Activated naive CD8-positive, alpha-beta T cell treated with anti-CD3 and anti-CD28 coated beads for 36 hours (primary cell): ENCODE data around the gene ENO2. TPM values are rescaled to one million over a fixed set of nuclear protein-coding genes. Genes with fewer than 3 reads are reported as not detected.
"Not testable (repeated sequence)": the region's sequence is repeated elsewhere in the genome, so short reads cannot be mapped to it uniquely, and the experiment has no call there.

Source experiments
- DNase-seq: peaks from one replicate; pipeline ENCODE4 v3.0.0; 2021
- H3K27ac Mint-ChIP-seq: one replicate; pipeline ENCODE4 v1.8.0; 2022; ENCODE audit warnings: mild to moderate bottlenecking, moderate library complexity, mixed read lengths
- H3K27me3 Mint-ChIP-seq: one replicate; pipeline ENCODE4 v1.8.0; 2022; ENCODE audit warnings: mild to moderate bottlenecking, mixed read lengths
- H3K36me3 Mint-ChIP-seq: one replicate; pipeline ENCODE4 v1.8.0; 2021; ENCODE audit warnings: mild to moderate bottlenecking, mixed read lengths
- H3K4me1 Mint-ChIP-seq: one replicate; pipeline ENCODE4 v1.8.0; 2021; ENCODE audit warnings: mixed read lengths
- H3K4me3 Mint-ChIP-seq: one replicate; pipeline ENCODE4 v1.8.0; 2022; ENCODE audit warnings: mild to moderate bottlenecking, moderate library complexity, mixed read lengths
- H3K9me3 Mint-ChIP-seq: one replicate; pipeline ENCODE4 v1.8.0; 2022; ENCODE audit warnings: mixed read lengths
- total RNA-seq, 2 experiments: library from RNA; stranded (reverse); gene quantifications; one replicate each; pipeline ENCODE4 v1.2.3, GENCODE V29; 2021

Gene ENO2
- total RNA-seq, 2 experiments from 2014 or later: 140 to 141 TPM

- Mint-ChIP-seq H3K27me3 (no peaks in the 10 kb centered on the region), H3K27ac (no peak overlapping the region), H3K36me3 (peaks cover 1% of the 10 kb centered on the region), H3K4me3 (no peak overlapping the region), H3K4me1 (peaks cover 19% of the 10 kb centered on the region), H3K9me3 (no peaks in the 10 kb centered on the region)
- DNase-seq: no peak
Measured at GRCh38 chr12:6894321-6894720, 20.1 kb upstream of the ENO2 start.

DNA sequence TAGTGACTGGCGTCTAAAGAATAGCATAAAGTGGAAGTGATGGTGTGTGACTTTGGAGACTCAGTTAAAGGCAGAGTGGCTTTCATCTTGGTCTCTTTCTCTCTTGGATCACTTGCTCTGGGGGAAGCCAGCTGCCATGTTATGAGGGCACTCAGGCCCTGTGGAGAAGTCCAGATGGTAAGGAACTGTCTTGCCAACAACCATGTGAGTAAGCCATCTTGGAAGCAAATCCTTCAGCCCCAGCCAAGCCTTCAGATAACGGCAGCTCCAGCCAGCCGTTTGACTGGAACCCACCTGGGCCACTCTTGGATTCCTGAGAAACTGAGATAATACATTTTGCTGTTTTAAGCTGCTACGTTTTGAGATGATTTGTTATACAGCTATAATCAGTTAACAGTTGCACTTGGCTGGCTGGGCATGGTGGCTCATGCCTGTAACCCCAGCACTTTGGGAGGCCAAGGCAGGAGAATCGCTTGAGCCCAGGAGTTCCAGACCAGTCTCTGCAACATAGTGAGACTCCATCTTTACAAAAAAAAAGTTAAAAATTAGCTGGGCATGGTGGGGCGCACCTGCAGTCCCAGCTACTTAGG, 17.4 kb upstream of the ENO2 start:
- no peak for DNase-seq
- Mint-ChIP-seq H3K27me3 (no peaks in the 10 kb centered on the region), H3K36me3 (peaks cover 1% of the 10 kb centered on the region), H3K4me3 (no peak overlapping the region), H3K27ac (no peak overlapping the region), H3K9me3 (no peaks in the 10 kb centered on the region), H3K4me1 (peaks cover 18% of the 10 kb centered on the region)

DNA sequence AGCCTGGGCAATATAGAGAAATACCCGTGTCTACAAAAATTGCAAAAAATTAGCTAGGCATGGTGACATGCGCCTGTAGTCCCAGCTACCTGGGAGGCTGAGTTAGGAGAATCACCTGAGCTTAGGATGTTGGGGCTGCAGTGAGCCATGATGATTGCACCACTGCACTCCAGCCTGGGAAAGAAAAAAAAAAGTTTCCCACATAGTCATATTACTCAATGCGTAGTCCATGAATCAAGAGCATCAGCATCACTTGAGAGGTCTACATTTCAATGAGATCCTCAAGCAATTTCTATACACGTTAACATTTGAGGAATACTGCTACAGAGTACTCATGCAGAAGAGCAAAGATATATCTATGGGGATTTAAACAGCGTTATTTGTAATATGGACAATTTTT, 15.0 kb upstream of the ENO2 start:
- Mint-ChIP-seq H3K27me3 (no peaks in the 10 kb centered on the region), H3K36me3 (no peaks in the 10 kb centered on the region), H3K9me3 (no peaks in the 10 kb centered on the region), H3K27ac (no peak overlapping the region), H3K4me3 (no peak overlapping the region), H3K4me1 (peaks cover 12% of the 10 kb centered on the region)
- no peak for DNase-seq

DNA sequence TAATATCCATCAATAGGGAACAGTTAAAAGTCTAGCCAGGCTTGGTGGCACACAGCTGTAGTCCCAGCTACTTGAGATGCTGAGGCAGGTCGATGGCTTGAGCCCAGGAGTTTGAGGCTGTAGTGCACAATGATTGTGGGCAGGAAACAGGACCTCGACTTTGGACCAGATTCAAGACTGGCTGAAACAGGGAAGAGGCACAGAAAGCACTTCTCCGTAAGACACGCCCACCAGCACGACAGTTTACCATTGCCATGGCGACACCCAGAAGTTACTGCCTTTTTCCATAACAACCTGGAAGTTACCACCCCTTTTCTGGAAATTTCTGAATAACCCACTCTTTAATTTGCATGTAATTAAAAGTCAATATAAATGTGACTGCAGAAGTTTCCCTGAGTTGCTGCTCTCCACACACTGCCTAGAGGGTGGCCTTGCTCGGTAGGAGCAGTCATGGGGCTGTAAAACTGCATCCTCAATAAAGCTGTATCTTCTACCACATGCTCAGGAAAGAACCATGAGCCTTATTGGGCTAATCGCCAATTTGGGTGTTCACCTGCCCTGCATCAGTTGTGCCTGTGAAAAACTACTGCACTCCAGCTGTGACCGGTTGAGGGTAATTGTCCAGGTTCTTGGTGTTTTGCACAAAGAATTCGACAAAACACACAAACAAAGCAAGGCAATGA, 14.4 kb upstream of the ENO2 start:
- Mint-ChIP-seq H3K27ac (no peak overlapping the region), H3K4me3 (no peak overlapping the region), H3K36me3 (no peaks in the 10 kb centered on the region), H3K9me3 (no peaks in the 10 kb centered on the region), H3K27me3 (no peaks in the 10 kb centered on the region), H3K4me1 (peaks cover 12% of the 10 kb centered on the region)
- DNase-seq: peak; percentile 30

DNA sequence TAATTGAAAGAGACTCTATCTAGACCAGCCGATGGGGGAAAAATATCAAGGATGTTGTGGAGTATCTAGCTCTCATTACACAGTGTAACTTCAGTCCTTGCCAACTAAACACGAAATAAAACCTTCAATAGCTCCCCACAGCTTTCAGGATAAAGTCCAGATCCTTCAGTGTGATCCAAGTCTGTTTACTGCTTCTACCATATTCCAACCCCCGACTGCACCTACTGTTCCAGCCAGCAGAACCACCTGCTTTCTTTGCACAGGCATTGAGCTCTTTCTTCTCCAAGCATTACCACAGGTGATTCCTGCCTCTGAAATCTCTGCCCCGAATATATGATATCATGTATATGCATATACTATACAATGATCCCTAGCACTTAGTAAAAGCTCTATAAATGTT, 11.9 kb upstream of the ENO2 start:
- H3K36me3 Mint-ChIP-seq: no peaks in the 10 kb centered on the region
- H3K9me3 Mint-ChIP-seq: no peaks in the 10 kb centered on the region
- H3K27me3 Mint-ChIP-seq: no peaks in the 10 kb centered on the region
- DNase-seq: no peak
- H3K4me3 Mint-ChIP-seq: no peak overlapping the region
- H3K4me1 Mint-ChIP-seq: peaks cover 12% of the 10 kb centered on the region
- no peak overlapping the region for H3K27ac Mint-ChIP-seq

DNA sequence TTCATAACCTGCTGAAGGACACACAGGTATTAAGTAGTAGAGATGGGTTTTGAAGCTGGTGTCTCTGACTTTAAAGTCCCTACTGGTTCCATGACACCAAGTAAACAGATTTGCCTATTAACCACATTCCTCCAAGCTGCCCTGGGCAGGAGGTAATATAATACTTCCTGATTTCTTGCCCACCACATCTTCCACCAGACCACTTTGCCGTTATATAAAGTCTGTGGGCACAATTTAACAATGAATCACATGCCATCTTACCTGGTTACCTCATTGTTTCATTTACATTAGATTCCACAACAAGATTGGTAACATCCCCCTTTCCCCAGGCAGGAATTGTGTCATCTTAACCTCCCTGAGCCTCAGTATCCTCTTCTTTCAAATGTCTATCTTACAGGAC, 10.7 kb upstream of the ENO2 start:
- no peaks in the 10 kb centered on the region for H3K36me3 Mint-ChIP-seq
- H3K4me1 Mint-ChIP-seq: peaks cover 12% of the 10 kb centered on the region
- no peak overlapping the region for H3K27ac Mint-ChIP-seq
- no peak overlapping the region for H3K4me3 Mint-ChIP-seq
- no peak for DNase-seq
- no peaks in the 10 kb centered on the region for H3K9me3 Mint-ChIP-seq
- H3K27me3 Mint-ChIP-seq: no peaks in the 10 kb centered on the region

- peak; percentile 97 for DNase-seq
- no peak within 1 kb of the TSS for H3K27ac Mint-ChIP-seq
- H3K4me1 Mint-ChIP-seq: peaks cover 10% of the 10 kb centered on the region
- no peaks in the 10 kb centered on the region for H3K27me3 Mint-ChIP-seq
- no peaks in the 10 kb centered on the region for H3K36me3 Mint-ChIP-seq
- H3K4me3 Mint-ChIP-seq: no peak within 1 kb of the TSS
- no peaks in the 10 kb centered on the region for H3K9me3 Mint-ChIP-seq
Measured at GRCh38 chr12:6904280-6905276, 9.8 kb upstream of the ENO2 start, which contains the start of gene LRRC23. LRRC23 (plus strand) TSS chr12:6904822; CDS start chr12:6905634, 812 bp downstream.

GRCh38 chr12:6905414-6906040, 8.9 kb upstream of the ENO2 start:
- Mint-ChIP-seq H3K9me3 (no peaks in the 10 kb centered on the region), H3K27me3 (no peaks in the 10 kb centered on the region), H3K36me3 (no peaks in the 10 kb centered on the region), H3K27ac (no peak overlapping the region), H3K4me3 (no peak overlapping the region), H3K4me1 (peaks cover 2% of the 10 kb centered on the region)
- DNase-seq: no peak

DNA sequence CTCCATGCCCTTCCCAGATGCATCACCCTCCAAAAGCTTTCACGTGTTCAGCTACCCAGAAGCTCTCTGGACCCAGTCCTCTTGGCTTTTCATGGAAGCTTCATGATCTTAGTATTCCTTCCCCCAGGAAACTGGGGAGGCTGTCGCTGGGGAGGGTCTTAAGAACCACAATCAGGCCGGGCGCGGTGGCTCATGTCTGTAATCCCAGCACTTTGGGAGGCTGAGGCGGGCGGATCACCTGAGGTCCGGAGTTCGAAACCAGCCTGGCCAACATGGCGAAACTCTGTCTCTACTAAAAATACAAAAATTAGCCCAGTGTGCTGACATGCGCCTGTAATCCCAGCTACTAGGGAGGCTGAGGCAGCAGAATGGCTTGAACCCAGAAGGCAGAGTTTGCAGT, 6.2 kb upstream of the ENO2 start:
- H3K27me3 Mint-ChIP-seq, H3K4me1 Mint-ChIP-seq, DNase-seq, H3K36me3 Mint-ChIP-seq, H3K4me3 Mint-ChIP-seq, H3K27ac Mint-ChIP-seq, H3K9me3 Mint-ChIP-seq: not testable (repeated sequence)

GRCh38 chr12:6909421-6910145, 4.8 kb upstream of the ENO2 start:
- Mint-ChIP-seq H3K9me3 (no peaks in the 10 kb centered on the region), H3K27me3 (no peaks in the 10 kb centered on the region), H3K36me3 (no peaks in the 10 kb centered on the region), H3K27ac (no peak overlapping the region), H3K4me1 (peaks cover 12% of the 10 kb centered on the region), H3K4me3 (no peak overlapping the region)
- DNase-seq: no peak

- no peaks in the 10 kb centered on the region for H3K9me3 Mint-ChIP-seq
- no peaks in the 10 kb centered on the region for H3K27me3 Mint-ChIP-seq
- no peak overlapping the region for H3K27ac Mint-ChIP-seq
- peaks cover 23% of the 10 kb centered on the region for H3K4me1 Mint-ChIP-seq
- DNase-seq: no peak
- H3K36me3 Mint-ChIP-seq: peaks cover 22% of the 10 kb centered on the region
- peak overlapping the region; percentile 59 for H3K4me3 Mint-ChIP-seq
Measured at GRCh38 chr12:6912164-6912935, 2.0 kb upstream of the ENO2 start.

GRCh38 chr12:6914947-6915788, 788 bp downstream of the ENO2 start:
- Mint-ChIP-seq H3K9me3 (no peaks in the 10 kb centered on the region), H3K27me3 (no peaks in the 10 kb centered on the region), H3K4me1 (peaks cover 23% of the 10 kb centered on the region)

GRCh38 chr12:6915789-6916285, 1.5 kb downstream of the ENO2 start:
- Mint-ChIP-seq H3K4me1 (peaks cover 23% of the 10 kb centered on the region), H3K9me3 (no peaks in the 10 kb centered on the region), H3K4me3 (peak overlapping the region; percentile 100), H3K36me3 (peaks cover 35% of the 10 kb centered on the region), H3K27ac (peak overlapping the region; percentile 90), H3K27me3 (no peaks in the 10 kb centered on the region)
- DNase-seq: no peak

More at GRCh38 chr12:6914947-6915788, 788 bp downstream of the ENO2 start:
- DNase-seq: no peak
- Mint-ChIP-seq H3K27ac (peak overlapping the region; percentile 90), H3K4me3 (peak overlapping the region; percentile 100), H3K36me3 (peaks cover 35% of the 10 kb centered on the region)
